ENCODE measurements around the gene TEX13C. TPM values are rescaled to one million over a fixed set of nuclear protein-coding genes. Genes with fewer than 3 reads are reported as not detected.
"Not testable (repeated sequence)": the region's sequence is repeated elsewhere in the genome, so short reads cannot be mapped to it uniquely, and the experiment has no call there.

TEX13C gene
- not detected for total RNA-seq

DNA sequence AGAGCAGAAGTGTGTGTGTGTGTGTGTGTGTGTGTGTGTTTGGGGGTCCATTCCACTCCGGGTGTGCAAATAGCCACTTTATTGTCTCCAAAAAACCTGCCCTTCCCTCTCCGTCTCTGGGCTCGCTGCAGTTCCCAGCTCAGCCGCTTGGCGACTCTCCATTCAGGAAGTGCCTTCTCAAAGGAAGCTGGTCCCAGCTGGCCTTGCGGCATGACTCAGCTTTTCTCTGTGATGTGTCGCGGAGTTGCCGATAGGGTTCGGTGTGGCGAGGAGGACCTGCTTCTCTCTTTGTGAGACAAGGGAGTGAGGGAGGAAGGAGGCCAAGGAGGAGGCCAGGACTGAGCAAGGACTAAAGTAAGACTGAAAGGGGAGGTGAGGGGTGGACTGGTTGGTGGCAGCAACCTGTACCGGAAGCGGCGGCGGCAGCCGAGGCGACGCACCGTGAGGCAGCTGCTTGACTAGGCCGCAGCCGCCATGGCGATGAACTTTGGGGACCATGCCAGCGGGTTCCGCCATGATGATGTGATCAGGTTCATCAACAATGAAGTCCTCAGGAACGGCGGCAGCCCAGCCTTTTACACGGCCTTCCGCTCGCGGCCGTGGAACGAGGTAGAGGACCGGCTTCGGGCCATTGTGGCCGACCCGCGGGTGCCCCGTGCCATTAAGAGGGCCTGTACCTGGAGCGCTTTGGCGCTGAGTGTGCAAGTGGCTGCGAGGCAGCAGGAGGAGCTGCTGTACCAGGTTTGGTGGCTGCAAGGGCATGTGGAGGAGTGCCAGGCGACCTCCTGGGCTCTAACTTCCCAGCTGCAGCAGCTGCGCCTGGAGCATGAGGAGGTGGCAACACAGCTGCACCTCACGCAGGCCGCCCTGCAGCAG lies at the start of gene TEX13C:
TSS of gene TEX13C (plus strand) at position 226 of the 876 bp plus-strand sequence. CDS start at position 475, 249 bp downstream.
- no peak for DNase-seq

DNA sequence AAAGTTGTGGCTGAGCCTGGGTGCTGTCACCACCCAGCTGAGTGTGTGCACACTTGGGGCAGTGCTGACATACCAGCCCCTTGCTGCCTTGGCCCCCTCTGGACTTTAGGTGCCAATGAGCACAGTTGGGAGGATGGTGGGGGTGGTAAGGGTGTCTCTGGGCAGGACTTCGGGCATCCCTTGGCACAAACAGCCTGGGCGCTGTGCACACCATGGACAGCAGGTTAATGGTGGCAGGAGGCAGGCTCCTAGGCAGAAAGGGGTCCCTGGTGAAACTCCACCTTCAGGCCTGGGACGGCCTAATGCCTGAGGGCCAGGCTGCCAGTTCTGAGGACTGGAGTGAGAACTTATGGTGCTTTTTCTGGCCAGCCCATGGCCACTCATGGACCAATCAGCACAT lies 32.4 kb upstream of the TEX13C start:
- DNase-seq: no peak

DNA sequence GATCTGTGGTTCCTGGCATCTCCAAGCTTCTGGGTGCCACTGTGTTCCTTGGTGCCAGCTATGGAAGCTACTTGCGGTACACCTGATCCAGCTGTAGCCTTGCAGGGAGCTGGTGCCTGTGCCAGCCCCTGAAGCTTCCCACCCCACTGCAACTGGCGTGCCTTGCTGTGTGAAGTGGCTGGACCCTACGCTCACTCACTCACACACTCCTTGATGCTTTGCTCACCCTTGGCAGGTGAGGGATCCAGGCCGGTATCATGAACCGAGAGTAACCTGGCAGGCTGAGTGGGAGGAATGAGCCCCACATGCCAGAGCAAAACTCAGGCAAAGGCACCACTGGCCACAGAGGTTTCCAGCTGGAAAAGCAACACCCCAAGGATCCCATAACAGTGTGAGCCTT lies 31.3 kb upstream of the TEX13C start:
- no peak for DNase-seq

DNA sequence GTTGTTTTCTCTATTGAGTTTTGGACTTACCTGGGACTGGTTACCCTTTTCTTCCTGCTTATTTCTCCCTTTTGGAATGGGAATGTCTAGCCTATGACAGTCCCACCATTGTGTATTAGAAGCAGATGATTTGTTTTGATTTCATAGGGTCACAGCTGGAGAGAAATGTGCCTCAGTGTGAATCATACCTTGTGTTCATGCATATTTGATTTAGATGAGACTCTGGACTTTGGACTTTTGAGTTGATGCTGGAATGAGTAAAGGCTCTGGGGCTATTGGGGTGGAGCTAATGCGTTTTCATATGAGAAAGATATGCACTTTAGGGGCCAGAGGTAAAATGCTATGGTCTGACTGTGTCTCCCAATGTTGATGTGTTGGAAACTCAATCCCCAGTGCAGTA lies 30.5 kb upstream of the TEX13C start:
- DNase-seq: no peak

DNA sequence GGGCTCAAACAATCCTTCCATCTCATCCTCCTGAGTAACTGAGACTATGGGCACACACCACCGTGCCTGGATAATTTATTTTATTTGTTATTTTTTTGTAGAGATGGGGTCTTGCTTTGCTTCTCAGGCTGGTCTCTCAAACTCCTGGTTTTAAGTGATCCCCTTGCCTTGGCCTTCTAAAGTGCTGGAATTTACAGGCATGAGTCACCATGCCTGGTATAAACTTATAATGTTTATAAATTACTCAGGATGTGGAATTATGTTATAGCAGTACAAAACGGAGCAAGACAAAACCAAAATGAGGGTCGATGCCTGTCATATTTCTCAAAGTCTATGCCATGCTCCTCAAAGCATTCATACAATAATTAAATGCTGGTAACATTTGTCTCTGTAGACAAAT lies 29.8 kb upstream of the TEX13C start:
- DNase-seq: no peak

DNA sequence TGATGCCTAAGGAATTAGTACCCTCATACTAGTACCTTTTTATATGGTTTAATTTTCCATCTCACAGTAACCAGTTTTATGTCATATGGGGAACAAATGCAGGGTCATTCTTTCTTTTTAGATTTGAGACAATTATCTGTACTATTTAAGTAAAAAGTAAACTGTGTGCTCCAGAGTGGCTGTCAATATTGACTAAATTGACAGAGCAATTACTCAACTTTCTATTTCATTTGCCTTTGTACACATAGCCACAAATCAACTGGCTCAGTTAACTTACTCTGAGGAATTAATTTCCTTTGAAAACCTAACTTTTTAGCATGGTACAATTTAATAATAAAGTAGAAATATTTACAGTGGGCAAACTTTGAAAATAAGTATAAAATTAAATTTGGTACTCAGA lies 28.5 kb upstream of the TEX13C start:
- DNase-seq: no peak

DNA sequence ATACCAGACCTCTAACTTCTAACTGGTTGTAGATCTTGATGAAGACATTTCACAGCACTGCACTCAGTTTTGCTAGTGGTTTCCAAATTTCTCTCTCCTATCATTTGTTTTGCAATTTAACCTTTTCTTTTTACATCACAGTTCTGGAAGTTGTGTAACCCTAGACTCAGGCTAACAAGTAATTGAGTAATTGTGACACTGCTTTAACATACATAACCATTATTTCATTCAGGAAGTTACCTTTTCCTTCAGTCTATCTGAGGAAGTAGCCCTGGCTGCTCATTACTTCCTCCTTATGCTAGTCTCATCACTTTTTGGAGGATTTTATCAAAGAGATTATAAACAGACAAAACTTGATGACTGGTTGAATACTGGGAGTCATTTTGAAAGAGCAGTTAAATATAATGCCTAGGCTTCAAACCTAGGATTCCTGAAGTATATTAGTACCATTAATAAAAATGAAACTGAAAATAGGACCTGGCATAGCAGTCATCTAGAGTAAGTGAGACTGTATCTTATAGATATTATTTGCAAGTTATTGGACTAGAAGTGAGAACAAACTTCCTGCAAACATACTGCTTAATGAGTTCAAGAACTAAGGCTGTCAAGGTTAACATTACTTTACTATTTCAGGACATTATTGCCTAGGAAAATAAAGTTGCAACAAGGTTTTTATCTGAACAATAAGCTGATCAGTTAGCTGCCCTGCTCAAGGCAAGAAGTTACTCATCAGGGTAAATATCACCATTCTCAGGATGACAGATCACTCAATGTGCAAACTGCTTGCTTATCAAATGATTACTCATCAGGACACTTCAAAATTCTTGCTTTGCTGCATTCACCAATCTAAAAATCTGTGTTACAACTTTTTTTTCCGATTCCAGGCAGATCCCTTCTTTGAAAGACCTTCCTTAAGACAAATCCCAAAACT lies 25.6 kb upstream of the TEX13C start:
- DNase-seq: no peak

DNA sequence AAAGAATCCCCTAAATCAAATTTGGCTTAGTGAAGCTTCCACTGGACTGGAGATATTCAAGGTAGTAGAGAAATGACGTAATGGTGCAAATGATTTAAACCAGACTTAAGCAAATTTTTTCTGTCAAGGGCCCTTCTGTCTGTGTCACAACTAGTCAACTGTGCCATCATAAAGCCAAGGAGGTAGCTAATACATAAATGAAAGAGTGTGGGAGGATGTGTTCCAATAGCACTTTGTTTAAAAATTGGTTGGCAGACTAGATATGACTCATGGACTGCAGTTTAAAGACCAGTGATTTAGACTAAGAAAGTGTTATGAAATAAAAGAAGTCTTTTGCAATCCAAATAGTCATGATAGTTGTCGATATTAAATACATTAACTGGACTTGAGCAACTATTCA lies 24.3 kb upstream of the TEX13C start:
- no peak for DNase-seq

DNA sequence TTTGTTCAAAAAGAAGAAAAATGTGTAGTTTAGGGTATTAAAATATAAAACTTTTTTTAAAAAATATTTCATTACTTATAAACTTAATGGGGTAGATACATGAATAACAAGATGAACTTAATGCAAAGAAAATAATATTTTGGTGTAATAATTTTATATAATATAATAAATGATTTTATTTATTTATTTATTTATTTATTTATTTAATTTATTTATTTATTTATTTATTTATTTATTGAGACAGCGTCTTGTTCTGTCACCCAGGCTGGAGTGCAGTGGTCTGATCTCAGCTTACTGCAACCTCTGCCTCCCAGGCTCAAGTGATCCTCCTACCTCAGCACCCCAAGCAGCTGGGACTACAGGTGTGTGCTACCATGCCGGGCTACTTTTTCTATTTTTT lies 20.8 kb upstream of the TEX13C start:
- no peak for DNase-seq

DNA sequence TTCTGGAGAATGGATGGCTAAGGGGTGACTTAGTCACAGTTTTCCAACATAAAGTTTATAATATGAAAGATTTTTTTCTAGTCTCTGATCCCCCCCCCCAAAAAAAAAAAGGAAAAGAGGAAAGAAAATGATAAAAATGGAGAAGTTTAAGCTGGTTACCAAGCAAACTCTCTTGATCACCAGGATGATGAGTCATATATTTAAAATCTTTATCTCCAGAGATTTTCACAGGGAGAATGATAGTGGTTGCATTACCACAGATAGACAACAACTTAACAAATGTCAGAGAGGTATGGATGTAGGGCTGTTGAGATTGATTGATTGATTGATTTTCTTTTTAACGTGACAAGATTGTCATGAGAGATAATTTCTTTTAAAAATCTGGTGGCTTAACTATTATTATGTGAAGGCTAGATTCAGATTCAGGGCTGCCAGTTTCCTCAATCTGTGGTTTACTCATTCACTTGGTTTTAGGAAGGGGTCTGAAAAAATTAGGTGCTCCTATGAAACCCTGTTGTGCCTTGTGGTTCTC lies 13.3 kb upstream of the TEX13C start:
- no peak for DNase-seq

DNA sequence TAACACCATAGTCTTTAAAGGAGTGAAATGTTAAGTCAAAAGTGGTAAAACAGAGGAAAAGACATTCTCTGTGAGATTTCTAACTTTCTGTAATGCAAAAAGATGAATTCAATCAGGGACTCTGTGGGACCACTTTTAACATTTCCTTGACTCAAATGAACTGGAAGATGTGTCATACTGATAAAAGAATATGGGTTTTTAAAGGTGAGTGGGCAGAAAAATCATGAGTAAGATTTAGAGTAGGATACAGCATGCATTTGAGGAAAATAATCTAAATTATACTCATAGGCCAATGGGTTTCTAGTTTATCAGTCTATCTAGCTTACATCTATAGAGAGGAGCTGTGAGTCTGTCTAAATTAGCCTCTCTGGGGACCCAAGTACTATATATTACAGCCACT lies 11.0 kb upstream of the TEX13C start:
- no peak for DNase-seq

DNA sequence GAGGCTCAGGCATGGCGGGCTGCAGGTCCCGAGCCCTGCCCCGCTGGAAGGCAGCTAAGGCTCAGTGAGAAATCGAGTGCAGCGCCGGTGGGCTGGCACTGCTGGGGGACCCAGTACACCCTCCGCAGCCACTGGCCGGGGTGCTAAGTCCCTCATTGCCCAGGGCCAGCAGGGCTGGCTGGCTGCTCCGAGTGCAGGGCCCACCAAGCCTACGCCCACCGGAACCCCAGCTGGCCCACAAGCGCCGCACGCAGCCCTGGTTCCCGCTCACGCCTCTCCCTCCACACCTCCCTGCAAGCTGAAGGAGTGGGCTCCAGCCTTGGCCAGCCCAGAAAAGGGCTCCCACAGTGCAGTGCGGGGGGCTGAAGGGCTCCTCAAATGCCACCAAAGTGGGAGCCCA lies 505 bp upstream of the TEX13C start:
- not testable (repeated sequence) for DNase-seq

DNA sequence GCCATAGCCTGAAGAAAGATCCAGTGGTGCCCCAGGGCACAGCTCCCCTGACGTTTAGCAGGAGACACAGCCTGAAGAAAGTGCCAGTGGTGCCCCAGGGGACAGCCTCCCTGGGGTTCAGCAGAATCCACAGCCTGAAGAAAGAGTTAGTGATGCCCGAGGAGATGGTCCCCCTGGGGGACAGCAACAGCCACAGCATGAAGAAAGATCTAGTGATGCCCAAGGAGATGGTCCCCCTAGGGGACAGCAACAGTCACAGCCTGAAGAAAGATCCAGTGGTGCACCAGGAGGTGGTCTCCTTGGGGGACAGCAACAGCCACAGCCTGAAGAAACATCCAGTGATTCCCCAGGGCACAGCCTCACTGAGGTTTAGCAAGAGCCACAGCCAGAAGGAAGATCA lies 2.8 kb downstream of the TEX13C start:
- no peak for DNase-seq

DNA sequence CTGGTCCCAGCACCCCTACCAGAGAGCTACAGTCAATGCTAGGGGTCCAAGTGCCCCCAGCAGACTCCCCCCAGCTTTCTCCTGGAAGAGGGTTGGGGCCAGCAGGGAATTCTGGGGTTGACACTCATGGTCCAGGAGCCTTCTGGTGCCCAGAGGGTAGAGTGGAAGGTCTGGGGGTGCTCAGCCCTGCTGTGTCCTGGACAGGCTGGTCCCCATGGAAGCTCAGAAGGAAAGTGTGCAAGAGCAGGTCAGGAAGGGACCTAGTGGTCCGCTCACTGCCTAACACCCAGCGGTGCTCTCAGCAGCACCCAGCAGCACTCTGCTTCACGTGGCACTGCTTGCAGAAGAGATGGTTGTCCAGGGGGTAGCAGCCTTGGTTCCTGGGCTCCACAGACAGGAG lies 6.9 kb downstream of the TEX13C start:
- DNase-seq: no peak

DNA sequence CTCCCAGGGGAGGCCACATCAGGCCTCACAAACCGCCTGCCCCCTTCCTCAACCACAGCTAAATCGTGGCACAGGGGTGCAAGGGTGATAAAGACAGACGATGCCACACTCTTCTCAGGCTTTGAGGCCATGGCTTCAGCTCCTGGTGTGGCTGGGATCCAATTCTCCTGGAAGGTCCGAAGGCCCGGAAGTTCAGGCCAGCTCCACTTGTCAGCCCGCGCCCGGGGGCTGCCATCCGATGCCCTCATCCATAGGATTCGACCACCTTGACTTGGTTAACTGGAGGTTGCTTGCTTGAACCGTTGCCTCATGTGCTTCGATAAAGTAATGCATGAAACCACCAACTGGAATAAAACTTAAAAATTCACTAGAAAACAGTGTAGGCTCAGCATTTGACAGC lies 8.2 kb downstream of the TEX13C start:
- DNase-seq: no peak

DNA sequence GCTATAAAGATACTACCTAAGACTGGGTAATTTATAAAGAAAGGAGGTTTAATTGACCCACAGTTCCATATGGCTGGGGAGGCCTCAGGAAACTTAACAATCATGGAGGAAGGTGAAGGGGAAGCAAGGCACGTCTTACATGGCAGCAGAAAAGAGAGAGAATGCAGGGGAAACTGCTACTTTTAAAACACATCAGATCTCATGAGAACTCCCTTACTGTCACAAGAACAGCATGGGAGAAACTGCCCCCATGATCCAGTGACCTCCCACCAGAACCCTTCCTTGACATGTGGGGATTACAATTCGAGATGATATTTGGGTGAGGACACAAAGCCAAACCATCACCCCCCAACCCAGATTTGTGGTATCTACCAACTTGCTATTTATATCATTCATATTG lies 13.9 kb downstream of the TEX13C start:
- DNase-seq: no peak

DNA sequence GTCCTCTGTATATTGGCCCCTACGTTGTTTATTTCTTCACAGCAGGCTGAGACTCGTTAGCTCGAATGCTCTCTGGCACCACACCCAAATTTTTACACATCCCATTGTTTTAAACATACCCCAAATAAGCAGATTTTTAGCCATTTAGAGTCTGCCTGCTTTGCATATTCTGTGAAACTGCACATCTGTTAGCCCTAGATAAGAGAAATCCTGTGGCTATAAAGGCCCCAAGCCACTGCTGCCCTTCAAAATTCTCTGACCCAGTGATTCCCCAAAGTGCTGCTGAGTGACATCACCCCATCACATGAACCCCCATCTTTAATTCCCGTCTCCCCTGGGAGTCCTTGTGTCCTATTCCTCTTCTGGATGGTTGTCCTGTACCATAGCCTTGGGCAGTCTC lies 20.8 kb downstream of the TEX13C start:
- no peak for DNase-seq

DNA sequence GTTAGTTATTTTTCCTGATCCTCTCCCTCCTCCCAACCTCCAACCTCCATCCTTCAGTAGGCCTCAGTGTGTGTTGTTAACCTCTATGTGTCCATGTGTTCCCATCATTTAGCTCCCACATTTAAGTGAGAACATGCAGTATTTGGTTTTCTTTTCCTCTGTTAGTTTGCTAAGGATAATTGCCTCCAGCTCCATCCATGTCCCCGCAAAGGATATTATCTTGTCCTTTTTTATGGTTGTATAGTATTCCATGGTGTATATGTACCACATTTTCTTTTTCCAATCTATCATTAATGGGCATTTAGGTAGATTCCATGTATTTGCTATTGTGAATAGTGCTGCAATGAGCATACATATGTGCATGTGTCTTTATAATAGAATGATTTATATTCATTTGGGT lies 54.5 kb downstream of the TEX13C start:
- DNase-seq: no peak

All from skin of body (tissue), 2 donors.